Fibroblast of pulmonary artery (primary cell): ENCODE measurements around the gene SRSF5.

Experiments used
- DNase-seq: peaks from one replicate; pipeline ENCODE4 v3.0.0-alpha.2; 2010; ENCODE audit warnings: low read depth
- H3K4me3 ChIP-seq: replicated peaks from 2 replicates; pipeline ENCODE4 v1.5.1; 2011; ENCODE audit warnings: low read depth, mild to moderate bottlenecking, control low read depth, low read length, moderate library complexity
- CTCF ChIP-seq: IDR thresholded peaks from 2 replicates; pipeline ENCODE4 v1.5.1; 2011; ENCODE audit warnings: mild to moderate bottlenecking, control low read depth, low read length, inconsistent platforms; ENCODE audit errors: missing control alignments

Gene SRSF5

DNA sequence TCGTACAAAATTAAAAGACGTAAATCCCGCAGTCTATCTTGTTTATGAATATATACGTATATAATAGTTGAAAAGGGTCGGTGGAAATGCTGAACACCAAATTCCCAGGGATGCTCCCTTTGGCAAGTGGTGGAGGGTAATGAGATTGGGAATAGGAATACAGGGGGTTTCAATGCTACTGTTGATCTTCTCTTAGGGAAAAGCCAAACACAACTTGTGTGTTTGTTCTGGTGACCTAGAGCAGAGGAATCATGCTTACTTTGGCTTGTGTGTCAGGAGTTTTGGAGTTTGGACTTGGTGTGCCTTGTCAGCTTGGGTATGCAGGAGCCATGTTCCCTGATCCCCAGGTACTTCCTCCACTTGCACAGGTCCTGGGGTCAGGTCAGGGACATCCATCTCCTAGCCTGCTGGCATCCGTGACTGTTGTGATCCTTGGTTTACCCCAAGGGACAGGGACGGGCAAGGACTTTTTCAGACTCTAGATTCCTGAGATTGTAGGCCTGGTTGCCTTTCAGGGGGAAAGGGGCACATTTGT lies 26.0 kb downstream of the SRSF5 start:
- TF ChIP-seq CTCF, result no peak
- no peak for DNase-seq
- H3K4me3 ChIP-seq, result no peak overlapping the region

DNA sequence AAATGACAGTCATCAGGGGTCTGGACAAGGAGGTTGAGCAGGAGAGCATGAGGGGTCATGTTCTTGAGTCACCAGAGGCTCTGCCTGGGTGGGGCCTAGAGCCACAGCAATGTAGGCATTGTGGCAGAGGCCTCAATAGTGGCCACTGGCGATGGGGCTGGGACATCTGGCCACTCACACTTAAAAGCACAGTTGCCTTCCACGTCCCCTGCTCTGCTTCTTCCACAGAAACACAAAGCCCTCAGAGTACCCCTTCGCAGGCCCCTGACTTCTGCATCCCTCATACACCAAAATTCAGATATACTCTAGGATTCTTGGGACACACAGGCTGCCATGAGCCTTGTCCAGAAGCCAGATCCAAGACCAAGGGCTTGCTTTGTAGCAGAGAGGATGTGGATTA lies 27.8 kb downstream of the SRSF5 start:
- no peak for DNase-seq

GRCh38 chr14:69795691-69796090 lies 28.7 kb downstream of the SRSF5 start:
- no peak for DNase-seq
- TF ChIP-seq CTCF, result no peak

More for the DNA sequence above, 27.8 kb downstream of the SRSF5 start:
- no peak for TF ChIP-seq CTCF
- H3K4me3 ChIP-seq, result no peak overlapping the region

DNA sequence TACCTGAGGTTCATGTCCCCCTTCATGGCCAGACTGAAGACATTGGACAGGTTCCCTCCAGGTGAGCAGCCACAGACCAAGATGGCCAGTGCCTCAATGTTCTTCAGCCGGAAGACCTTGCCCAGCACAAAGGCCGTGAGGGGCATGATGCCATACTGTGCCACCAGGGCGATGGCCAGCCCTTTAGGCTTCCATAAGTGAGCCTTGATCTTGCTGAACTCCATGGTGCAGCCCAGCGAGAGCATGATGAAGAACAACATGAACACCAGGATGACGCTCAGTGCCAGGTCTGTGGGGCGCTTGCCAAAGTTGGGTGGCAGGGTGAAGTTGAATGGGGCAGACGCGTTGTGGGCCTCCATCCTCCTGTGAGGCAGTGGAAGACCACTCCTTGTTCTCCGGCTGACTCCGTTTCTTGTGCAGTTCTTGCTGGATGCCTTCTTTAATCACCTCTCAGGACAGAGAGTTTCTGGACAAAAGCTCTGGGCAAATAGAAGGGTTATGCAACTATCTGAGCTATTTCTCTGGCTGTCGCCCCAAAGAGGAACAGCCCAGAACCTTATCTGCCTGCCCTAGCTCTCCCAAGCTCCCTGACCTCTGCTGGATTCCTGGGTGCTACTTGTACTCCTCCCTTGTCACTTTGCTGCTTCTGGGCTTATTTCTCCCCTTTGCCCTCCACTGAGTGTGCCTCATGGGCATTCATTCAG lies 30.0 kb downstream of the SRSF5 start, which contains the start of gene SLC10A1:
Gene SLC10A1, minus strand, starts transcription at position 445 of the 704 bp plus-strand sequence. Its CDS starts 86 bp downstream, at position 359.
- no peak for DNase-seq
- H3K4me3 ChIP-seq, result no peak within 1 kb of the TSS
- no peak for TF ChIP-seq CTCF

More at GRCh38 chr14:69795691-69796090, 28.7 kb downstream of the SRSF5 start:
- H3K4me3 ChIP-seq, result no peak overlapping the region

- no peak overlapping the region for H3K4me3 ChIP-seq
- TF ChIP-seq CTCF, result no peak
- DNase-seq, result no peak
These were observed 30.8 kb downstream of the SRSF5 start for GRCh38 chr14:69797573-69798338.

- DNase-seq, result no peak
- no peak overlapping the region for H3K4me3 ChIP-seq
- no peak for TF ChIP-seq CTCF
These were observed 31.4 kb downstream of the SRSF5 start for GRCh38 chr14:69798339-69798735.
